ENCODE results near the gene HEXIM2. TPM values are rescaled to one million over a fixed set of nuclear protein-coding genes. Genes with fewer than 3 reads are reported as not detected.
A peak's percentile ranks its signal among the peaks of the same experiment; 100 is the strongest.

The HEXIM2 gene
- total and polyA plus RNA-seq, 2 of the 13 experiments (the other 11 are each of a cell fraction or from before 2014, with no cell fraction given), result 27.1 to 32.4 TPM

- TF ChIP-seq PRDM4 (CRISPR knock-in tag; IDR thresholded peaks at IDR 0.05; ENCODE audit: borderline replicate concordance) (no peak), SP1 (IDR thresholded peaks at IDR 0.05) (no peak), SP1 (CRISPR knock-in tag; IDR thresholded peaks at IDR 0.05) (no peak), TMF1 (CRISPR knock-in tag; IDR thresholded peaks at IDR 0.05; ENCODE audit: low read depth) (peak; percentile 64; the same call in 1 of the 2 replicates), ZUFSP (CRISPR knock-in tag; IDR thresholded peaks at IDR 0.05; ENCODE audit: borderline replicate concordance) (no peak), ZNF768 (CRISPR knock-in tag; IDR thresholded peaks at IDR 0.05) (peak; percentile 50; the same call in 1 of the 2 replicates), ZNF556 (CRISPR knock-in tag; IDR thresholded peaks at IDR 0.05; ENCODE audit: borderline replicate concordance) (0 out of 2 replicates have a peak, but pooled peaks have one; percentile 74), ZNF136 (CRISPR knock-in tag; IDR thresholded peaks at IDR 0.05; ENCODE audit: low read depth) (peak; percentile 60; the same call in 1 of the 2 replicates), NPAS2 (CRISPR knock-in tag; IDR thresholded peaks at IDR 0.05; ENCODE audit: borderline replicate concordance) (no peak), GABPB1 (CRISPR knock-in tag; IDR thresholded peaks at IDR 0.05) (peak; percentile 11; the same call in 1 of the 2 replicates), ZNF609 (CRISPR knock-in tag; IDR thresholded peaks at IDR 0.05; ENCODE audit: borderline replicate concordance) (peak; percentile 28; the same call in 1 of the 2 replicates), ZNF672 (CRISPR knock-in tag; IDR thresholded peaks at IDR 0.05) (0 out of 2 replicates have a peak, but pooled peaks have one; percentile 34), ISL2 (CRISPR knock-in tag; IDR thresholded peaks at IDR 0.05) (no peak), MIER3 (CRISPR knock-in tag; IDR thresholded peaks at IDR 0.05; ENCODE audit: borderline replicate concordance) (0 out of 2 replicates have a peak, but pooled peaks have one; percentile 31), ZNF883 (CRISPR knock-in tag; IDR thresholded peaks at IDR 0.05; ENCODE audit: not compliant biosample characterization) (peak; percentile 56), ZFP90 (CRISPR knock-in tag; IDR thresholded peaks at IDR 0.05; ENCODE audit: borderline replicate concordance) (no peak; the same call in 1 of the 2 replicates), ZNF44 (CRISPR knock-in tag; IDR thresholded peaks at IDR 0.05) (0 out of 2 replicates have a peak, but pooled peaks have one; percentile 55), SAP130 (CRISPR knock-in tag; IDR thresholded peaks at IDR 0.05; ENCODE audit: low read depth) (peak; percentile 59), FOXO1 (CRISPR knock-in tag; IDR thresholded peaks at IDR 0.05) (0 out of 2 replicates have a peak, but pooled peaks have one; percentile 16)
Observed at GRCh38 chr17:45149669-45150664, 11.7 kb upstream of the HEXIM2 start (continued).
